HG03442 (cell line): ENCODE data around the gene ARHGAP26.
A peak's percentile ranks its signal among the peaks of the same experiment; 100 is the strongest.

Experiments
- ATAC-seq: cut with Tn5 transposase; IDR thresholded peaks from one replicate; pipeline ENCODE4 v1.9.1; 2021; ENCODE audit warnings: mild to moderate bottlenecking, moderate library complexity; ENCODE audit not compliant: unreplicated experiment

Gene ARHGAP26, protein sequence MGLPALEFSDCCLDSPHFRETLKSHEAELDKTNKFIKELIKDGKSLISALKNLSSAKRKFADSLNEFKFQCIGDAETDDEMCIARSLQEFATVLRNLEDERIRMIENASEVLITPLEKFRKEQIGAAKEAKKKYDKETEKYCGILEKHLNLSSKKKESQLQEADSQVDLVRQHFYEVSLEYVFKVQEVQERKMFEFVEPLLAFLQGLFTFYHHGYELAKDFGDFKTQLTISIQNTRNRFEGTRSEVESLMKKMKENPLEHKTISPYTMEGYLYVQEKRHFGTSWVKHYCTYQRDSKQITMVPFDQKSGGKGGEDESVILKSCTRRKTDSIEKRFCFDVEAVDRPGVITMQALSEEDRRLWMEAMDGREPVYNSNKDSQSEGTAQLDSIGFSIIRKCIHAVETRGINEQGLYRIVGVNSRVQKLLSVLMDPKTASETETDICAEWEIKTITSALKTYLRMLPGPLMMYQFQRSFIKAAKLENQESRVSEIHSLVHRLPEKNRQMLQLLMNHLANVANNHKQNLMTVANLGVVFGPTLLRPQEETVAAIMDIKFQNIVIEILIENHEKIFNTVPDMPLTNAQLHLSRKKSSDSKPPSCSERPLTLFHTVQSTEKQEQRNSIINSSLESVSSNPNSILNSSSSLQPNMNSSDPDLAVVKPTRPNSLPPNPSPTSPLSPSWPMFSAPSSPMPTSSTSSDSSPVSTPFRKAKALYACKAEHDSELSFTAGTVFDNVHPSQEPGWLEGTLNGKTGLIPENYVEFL

GRCh38 chr5:142769793-142770649, at the start of gene ARHGAP26:
TSS of gene ARHGAP26 (plus strand) at chr5:142770377. CDS start at chr5:142770762, 385 bp downstream.
- peak; percentile 98 for ATAC-seq

DNA sequence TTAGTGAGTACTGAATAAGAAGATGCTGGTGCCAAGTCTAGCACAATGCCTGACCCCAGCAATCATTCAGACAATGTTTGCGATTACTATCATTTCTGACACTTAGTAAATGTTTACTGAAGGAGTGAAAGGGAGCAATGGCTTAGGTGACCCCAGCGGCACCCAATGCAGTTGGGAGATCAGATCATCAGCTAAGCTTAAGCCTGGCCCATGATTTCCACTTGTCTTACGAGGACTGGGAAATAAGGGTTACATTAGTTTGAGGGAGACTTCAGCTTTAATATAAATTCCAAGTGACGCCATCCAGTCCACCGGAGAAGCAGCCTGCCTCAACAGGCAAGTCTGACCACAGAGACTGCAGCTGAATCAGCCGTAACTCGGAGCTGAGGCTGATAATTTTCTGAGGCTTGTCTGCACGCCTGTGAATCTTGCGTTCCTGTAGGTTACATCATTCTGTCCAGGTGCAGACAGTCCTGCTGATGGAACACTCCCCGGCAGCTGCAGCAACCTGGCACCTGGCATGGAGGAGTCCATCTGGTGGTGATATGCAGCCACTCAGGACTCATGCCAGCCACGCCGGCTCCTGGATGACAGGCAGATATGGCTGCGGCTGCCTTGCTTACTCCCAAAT, 49.4 kb upstream of the ARHGAP26 start:
- no peak for ATAC-seq

- no peak for ATAC-seq
These were observed 48.0 kb upstream of the ARHGAP26 start for GRCh38 chr5:142722146-142722545.

GRCh38 chr5:142722896-142723295, 47.3 kb upstream of the ARHGAP26 start:
- no peak for ATAC-seq

GRCh38 chr5:142724821-142725220, 45.4 kb upstream of the ARHGAP26 start:
- no peak for ATAC-seq

DNA sequence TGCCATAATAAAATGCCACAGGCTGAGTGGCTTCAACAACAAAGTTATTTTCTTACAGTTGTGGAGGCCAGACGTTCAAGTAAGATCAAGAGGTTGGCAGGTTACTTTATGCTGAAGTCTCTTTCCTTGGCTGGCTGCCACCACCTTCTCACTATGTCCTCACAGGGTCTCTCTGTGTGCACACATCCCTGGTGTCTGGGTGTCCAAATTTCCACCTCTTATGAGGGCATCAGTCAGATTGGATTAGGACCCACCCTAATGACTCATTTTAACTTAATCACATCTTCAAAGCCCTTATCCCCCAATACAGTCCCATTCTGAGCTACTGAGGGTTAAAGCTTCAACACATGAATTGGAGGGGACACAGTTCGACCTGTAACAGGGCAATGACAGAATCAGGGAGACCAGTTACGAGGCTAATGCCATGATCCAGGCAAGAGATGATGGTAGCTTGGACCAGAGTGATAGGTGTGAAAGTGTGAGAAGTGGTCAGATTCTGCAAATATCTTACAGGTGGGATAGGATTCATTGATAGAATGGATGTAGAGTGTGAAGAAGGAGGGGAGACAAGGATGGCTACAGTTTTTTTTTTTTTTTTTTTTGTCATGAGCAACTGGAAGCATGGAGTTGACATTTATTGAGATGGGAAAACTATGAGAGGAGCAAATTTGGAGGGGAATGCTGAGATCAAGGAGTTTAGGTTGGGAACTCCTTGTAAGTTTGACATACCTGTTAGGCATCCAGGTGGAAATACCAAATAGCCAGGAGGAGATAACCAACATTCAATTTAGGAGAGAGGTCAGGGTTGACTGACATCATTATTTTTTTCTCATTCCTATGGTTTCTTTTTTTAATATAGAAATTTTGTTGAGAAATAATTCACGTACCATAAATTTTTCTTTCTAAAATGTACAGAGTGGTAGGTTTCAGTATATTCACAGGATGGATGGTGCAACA, 44.7 kb upstream of the ARHGAP26 start:
- no peak for ATAC-seq

DNA sequence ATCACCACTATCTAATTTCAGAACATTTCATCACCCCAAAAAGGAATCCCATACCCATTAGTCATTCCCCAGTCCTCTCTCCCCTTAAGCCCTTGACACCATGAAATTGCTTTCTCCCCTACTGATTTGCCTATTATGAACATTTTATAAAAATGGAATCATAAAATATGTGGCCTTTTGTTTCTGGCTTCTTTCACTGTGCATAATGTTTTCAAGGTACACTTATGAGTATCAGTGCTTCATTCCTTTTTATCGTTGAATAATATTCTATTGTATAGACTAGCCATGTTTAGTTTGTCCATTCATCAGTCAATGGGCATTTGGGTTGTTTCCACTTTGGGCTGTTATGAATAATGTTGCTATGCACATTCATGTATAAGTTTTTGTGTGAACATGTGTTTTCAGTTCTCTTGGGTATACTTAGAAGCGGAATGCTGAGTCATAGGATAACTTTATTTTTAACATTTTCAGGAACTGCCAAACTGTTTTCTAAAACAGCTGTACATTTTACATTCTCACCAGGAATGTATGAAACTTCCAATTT, 43.9 kb upstream of the ARHGAP26 start:
- ATAC-seq = peak; percentile 57

DNA sequence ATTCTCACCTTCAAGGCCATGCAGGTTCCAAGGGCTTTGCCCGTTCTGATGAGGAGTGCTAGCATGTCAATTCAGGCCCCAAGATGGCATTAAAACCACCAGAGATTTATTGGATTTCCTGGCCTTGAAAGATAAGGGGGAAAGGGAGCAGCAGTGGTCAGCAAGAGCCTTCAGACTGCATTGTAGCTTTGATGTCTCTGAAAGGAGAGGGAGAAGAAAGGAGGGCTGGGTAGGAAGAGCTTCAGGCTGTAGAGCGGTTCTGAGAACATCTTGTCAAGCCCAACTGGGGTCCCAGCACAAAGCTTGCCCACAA, 42.5 kb upstream of the ARHGAP26 start:
- no peak for ATAC-seq

DNA sequence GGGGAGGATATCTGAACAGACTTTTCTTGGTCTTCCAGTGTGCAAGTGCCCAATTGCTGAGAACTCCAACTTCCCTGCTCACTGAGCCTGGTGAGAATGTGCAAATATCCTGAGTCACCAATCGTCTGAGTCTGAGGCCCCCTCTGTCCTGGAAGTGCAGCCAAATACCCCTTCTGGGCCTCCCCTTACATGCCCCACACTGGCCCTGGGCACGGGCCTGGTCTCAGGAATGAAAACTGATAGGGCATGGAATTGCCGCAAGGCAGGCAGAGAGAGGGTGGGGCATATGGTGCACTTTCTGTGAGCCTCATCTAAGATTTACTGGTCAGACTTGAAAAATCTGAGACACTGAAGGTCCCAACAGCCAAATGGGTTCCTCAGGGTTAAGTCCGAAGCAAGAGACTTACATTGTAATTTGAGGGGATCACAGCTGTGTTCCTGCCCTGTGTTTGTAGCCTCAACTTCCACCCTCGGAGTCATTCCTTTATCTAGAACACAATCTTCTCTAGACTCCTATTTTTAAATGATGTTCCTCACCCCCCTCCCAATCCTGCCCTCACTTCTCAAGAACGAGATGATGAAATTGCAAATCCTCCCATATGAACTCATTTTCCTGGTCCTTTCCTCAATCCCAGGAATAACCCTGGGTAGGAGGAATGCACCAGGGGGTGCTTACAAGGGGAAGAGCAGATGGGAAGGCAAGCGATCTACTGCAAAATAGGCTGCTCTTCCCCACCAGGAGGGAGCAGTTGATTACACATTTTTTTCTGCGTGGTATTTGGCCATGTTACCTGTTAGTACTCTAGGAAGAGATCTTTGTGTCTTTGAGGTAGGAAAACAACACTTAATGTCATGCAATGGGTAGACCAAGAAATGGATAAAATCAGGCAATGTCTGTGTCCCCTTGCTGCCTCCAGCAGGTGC, 34.6 kb upstream of the ARHGAP26 start:
- no peak for ATAC-seq

DNA sequence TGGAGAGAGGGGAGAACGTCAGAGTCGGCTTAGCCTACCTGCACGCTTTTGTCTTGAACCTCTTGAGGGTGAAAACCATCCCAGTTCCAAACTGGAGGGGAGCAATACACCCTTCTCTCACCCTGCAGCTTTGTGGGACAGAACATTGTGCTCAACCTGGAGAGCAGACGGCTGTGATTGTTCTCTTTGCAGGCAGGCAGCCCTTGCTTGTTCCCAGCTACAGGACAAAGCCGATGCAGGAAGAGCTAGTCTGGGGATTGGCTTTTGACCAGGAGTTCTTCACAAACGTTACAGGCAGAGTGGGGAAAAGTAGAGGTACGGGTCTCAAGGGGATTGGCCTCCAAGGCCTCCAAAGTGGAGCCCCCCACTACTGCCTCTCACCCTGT, 33.9 kb upstream of the ARHGAP26 start:
- ATAC-seq = no peak

GRCh38 chr5:142737179-142737578, 33.0 kb upstream of the ARHGAP26 start:
- ATAC-seq = no peak

- no peak for ATAC-seq
These were observed 29.5 kb upstream of the ARHGAP26 start for GRCh38 chr5:142740474-142741242.

GRCh38 chr5:142743592-142744441, 26.4 kb upstream of the ARHGAP26 start:
- no peak for ATAC-seq

DNA sequence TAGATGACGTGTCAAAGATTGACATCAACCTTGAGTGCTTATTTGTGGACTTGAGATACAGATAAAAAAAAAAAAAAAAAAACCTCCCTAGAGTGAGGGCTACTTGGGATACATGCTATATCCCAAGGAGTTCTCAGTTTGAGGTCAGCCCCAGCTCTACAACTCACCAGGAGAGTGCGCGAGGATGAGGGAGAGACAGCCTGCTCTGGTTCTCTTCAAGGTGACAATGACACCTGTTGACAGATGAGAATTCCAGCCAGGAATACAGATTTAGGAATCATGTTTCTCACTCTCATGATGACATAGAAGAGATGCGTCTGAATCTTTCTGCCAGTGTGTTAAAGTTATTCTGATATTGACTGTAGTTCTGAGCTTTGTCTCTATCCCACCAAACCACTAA, 24.9 kb upstream of the ARHGAP26 start:
- no peak for ATAC-seq

DNA sequence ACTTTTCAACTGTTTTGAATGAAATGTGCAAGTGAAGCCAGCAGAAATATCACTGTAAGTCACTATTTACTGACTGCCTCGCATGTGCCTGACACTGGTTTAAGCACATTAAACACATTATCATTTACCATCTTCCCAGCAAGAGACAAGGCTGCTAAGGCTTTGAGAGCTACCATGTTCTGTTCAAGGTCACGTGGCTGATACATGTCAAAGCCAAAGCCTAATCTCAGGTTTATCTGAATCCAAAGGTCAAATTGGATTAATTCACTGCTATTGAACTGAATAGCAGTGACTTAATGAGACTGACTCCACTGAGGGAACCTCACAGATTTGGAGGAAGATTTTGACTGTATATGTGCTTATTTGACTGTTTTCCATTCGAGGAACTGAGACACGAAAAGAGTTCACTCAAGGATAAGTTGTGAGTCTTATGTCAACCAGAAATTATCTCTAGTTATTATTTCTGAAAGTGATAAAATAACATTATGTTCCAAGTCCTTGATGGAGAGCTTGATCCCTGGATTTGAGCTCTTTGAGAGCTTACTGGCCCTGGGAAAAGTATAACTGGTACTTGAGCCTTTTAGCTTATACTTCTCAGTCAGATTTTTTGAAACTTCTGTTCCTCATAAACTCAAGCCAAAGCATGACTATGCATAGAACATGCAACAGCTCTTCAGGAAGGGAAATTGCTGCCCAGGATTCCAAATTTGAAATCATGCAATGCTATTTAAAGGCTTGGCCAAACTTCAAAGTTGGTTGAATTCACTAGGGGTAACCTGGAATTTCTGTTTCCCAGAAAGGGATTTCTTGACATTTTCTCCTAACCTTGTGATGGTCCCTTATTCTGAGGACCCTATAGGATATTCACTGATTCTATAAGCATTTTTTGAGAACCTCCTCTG, 23.4 kb upstream of the ARHGAP26 start:
- no peak for ATAC-seq

GRCh38 chr5:142748132-142748531, 22.0 kb upstream of the ARHGAP26 start:
- ATAC-seq = no peak
